GM18907 (cell line): ENCODE results near the gene HOGA1.
A peak's percentile ranks its signal among the peaks of the same experiment; 100 is the strongest.
"Not testable (repeated sequence)": the region's sequence is repeated elsewhere in the genome, so short reads cannot be mapped to it uniquely, and the experiment has no call there.

Source experiments
- ATAC-seq: cut with Tn5 transposase; IDR thresholded peaks from one replicate; pipeline ENCODE4 v1.9.1; 2021; ENCODE audit warnings: mild to moderate bottlenecking, moderate library complexity; ENCODE audit not compliant: unreplicated experiment

Gene HOGA1

GRCh38 chr10:97554336-97554735 lies 29.9 kb upstream of the HOGA1 start:
- ATAC-seq, result not testable (repeated sequence)

- ATAC-seq, result not testable (repeated sequence)
These were observed 28.6 kb upstream of the HOGA1 start for GRCh38 chr10:97555541-97555940.

GRCh38 chr10:97560731-97561381 lies 23.3 kb upstream of the HOGA1 start:
- not testable (repeated sequence) for ATAC-seq

GRCh38 chr10:97561386-97562077 lies 22.7 kb upstream of the HOGA1 start:
- ATAC-seq, result not testable (repeated sequence)

GRCh38 chr10:97562329-97562728 lies 21.9 kb upstream of the HOGA1 start:
- ATAC-seq, result not testable (repeated sequence)

- no peak for ATAC-seq
These were observed 20.9 kb upstream of the HOGA1 start for GRCh38 chr10:97563337-97563736.

- ATAC-seq, result no peak
These were observed 19.4 kb upstream of the HOGA1 start for GRCh38 chr10:97564776-97565175.

GRCh38 chr10:97566336-97566996 lies 17.7 kb upstream of the HOGA1 start:
- ATAC-seq, result no peak

GRCh38 chr10:97567891-97568290 lies 16.3 kb upstream of the HOGA1 start:
- no peak for ATAC-seq

- no peak for ATAC-seq
These were observed 13.9 kb upstream of the HOGA1 start for GRCh38 chr10:97570146-97570788.

GRCh38 chr10:97570789-97571471 lies 13.3 kb upstream of the HOGA1 start:
- ATAC-seq, result no peak

- ATAC-seq, result no peak
These were observed 12.6 kb upstream of the HOGA1 start for GRCh38 chr10:97571622-97572021.

GRCh38 chr10:97572214-97572989 lies 11.8 kb upstream of the HOGA1 start, which contains the start of gene ANKRD2:
ANKRD2 (plus strand) TSS chr10:97572779; CDS start chr10:97572789, 10 bp downstream.
- ATAC-seq, result peak; percentile 50

GRCh38 chr10:97573021-97573420 lies 11.2 kb upstream of the HOGA1 start:
- no peak for ATAC-seq

- no peak for ATAC-seq
These were observed 10.5 kb upstream of the HOGA1 start for GRCh38 chr10:97573672-97574071.

GRCh38 chr10:97574374-97575126 lies 9.6 kb upstream of the HOGA1 start:
- no peak for ATAC-seq

- no peak for ATAC-seq
These were observed 9.0 kb upstream of the HOGA1 start for GRCh38 chr10:97575127-97575668.

GRCh38 chr10:97576487-97576886 lies 7.7 kb upstream of the HOGA1 start:
- not testable (repeated sequence) for ATAC-seq

- ATAC-seq, result no peak
These were observed 6.5 kb upstream of the HOGA1 start for GRCh38 chr10:97577701-97578100.
